HG02571 (cell line): Measurements from ENCODE around the gene DOCK2.
"Not testable (repeated sequence)": the region's sequence is repeated elsewhere in the genome, so short reads cannot be mapped to it uniquely, and the experiment has no call there.

Experiments
- ATAC-seq: cut with Tn5 transposase; IDR thresholded peaks from one replicate; pipeline ENCODE4 v1.9.1; 2021; ENCODE audit warnings: mild to moderate bottlenecking, moderate library complexity; ENCODE audit not compliant: unreplicated experiment

DOCK2 gene

GRCh38 chr5:169752566-169752965 is 115.5 kb downstream of the DOCK2 start:
- ATAC-seq, result not testable (repeated sequence)

GRCh38 chr5:169753795-169754194 is 116.7 kb downstream of the DOCK2 start:
- ATAC-seq, result no peak

GRCh38 chr5:169754737-169755136 is 117.7 kb downstream of the DOCK2 start:
- no peak for ATAC-seq

GRCh38 chr5:169756071-169756765 is 119.1 kb downstream of the DOCK2 start:
- ATAC-seq, result no peak

- no peak for ATAC-seq
Measured at GRCh38 chr5:169757016-169757415, 119.9 kb downstream of the DOCK2 start.

- ATAC-seq, result no peak
Measured at GRCh38 chr5:169758886-169759285, 121.8 kb downstream of the DOCK2 start.

- no peak for ATAC-seq
Measured at GRCh38 chr5:169760229-169760628, 123.2 kb downstream of the DOCK2 start.

GRCh38 chr5:169762338-169763095 is 125.4 kb downstream of the DOCK2 start:
- ATAC-seq, result no peak

- ATAC-seq, result peak; percentile 84
Measured at GRCh38 chr5:169763376-169764017, 126.4 kb downstream of the DOCK2 start.

GRCh38 chr5:169764018-169764378 is 126.9 kb downstream of the DOCK2 start:
- ATAC-seq, result no peak

GRCh38 chr5:169765176-169765996 is 128.3 kb downstream of the DOCK2 start:
- no peak for ATAC-seq

GRCh38 chr5:169766943-169767342 is 129.9 kb downstream of the DOCK2 start:
- ATAC-seq, result not testable (repeated sequence)

- no peak for ATAC-seq
Measured at GRCh38 chr5:169767938-169768337, 130.9 kb downstream of the DOCK2 start.

- ATAC-seq, result no peak
Measured at GRCh38 chr5:169768416-169768815, 131.3 kb downstream of the DOCK2 start.

- ATAC-seq, result no peak
Measured at GRCh38 chr5:169770109-169770508, 133.0 kb downstream of the DOCK2 start.

- no peak for ATAC-seq
Measured at GRCh38 chr5:169772256-169772655, 135.2 kb downstream of the DOCK2 start.

- no peak for ATAC-seq
Measured at GRCh38 chr5:169772688-169773087, 135.6 kb downstream of the DOCK2 start.

GRCh38 chr5:169777159-169777558 is 140.1 kb downstream of the DOCK2 start:
- ATAC-seq, result no peak

GRCh38 chr5:169778622-169779596 is 141.8 kb downstream of the DOCK2 start:
- ATAC-seq, result peak; percentile 88
